ENCODE measurements around the gene FAM180A. TPM values are rescaled to one million over a fixed set of nuclear protein-coding genes. Genes with fewer than 3 reads are reported as not detected.

The FAM180A gene
- polyA plus RNA-seq, 1 donor: not detected

DNA sequence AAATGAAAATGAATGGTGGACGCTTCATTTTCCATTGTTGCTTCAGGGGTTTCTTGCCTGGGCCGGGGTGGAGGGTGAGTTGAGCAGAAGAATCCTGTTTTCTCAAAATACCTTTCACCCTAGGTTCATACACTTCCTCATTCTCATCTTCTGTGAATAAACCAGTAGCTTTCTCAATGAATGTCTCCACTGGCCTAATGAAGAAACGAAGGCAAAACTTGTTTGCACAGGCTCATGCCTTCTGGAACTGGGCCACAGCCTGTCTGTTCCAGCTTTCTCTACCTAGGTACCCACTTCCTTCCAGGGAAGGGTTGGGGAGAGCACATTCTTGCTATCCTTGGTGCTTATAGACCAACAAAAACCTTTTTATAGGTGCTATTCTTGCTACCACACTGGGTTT is 65.0 kb downstream of the FAM180A start:
- DNase-seq: no peak

DNA sequence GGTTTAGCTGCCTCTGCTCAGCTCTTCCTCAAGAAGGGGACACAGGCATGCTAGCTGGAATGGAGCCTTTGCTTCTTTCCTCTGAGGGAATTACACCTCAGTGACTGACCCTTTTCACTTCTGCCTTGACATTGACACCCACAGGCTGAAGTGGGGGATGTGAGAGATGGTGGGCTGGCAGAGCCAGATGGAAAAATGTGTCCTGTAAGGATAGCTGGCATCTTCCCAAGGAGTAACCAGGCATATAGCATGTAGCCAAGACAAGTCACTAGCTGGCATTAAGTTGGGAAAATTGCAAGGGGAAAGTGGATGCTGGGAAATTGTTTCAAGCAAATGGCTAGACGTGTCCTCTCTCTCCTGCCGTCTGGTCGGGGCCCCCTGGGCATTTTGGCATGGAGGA is 66.4 kb downstream of the FAM180A start:
- DNase-seq: no peak

- DNase-seq: no peak
Observed at GRCh38 chr7:135681762-135682161, 66.9 kb downstream of the FAM180A start.

Other genes with a start within 250 kb of the FAM180A start
- 38.2 TPM for gene CNOT4, start 238.7 kb downstream of the FAM180A start, polyA plus RNA-seq (ENCODE audit: insufficient read length)
- 86.4 TPM for gene NUP205, start 190.9 kb downstream of the FAM180A start, polyA plus RNA-seq (ENCODE audit: insufficient read length)
- 76.5 TPM for gene STMP1, start 86.3 kb downstream of the FAM180A start, polyA plus RNA-seq (ENCODE audit: insufficient read length)
- 6.2 TPM for gene SLC13A4, start 20.6 kb downstream of the FAM180A start, polyA plus RNA-seq (ENCODE audit: insufficient read length)
- gene MTPN, start 228.5 kb upstream of the FAM180A start, polyA plus RNA-seq (ENCODE audit: insufficient read length): 163 TPM

Data from left kidney (tissue), 2 donors.